Stimulated activated CD4-positive, alpha-beta T cell treated with anti-CD3 and anti-CD28 coated beads, Interleukin-15, amount 100 ng/mL, for 1 hour (primary cell): ENCODE measurements around the gene SHROOM1.

Experiments
- DNase-seq, 2 donors: peaks; one replicate each; pipeline ENCODE4 v3.0.0-alpha.2; 2020; ENCODE audit warnings: low read depth in 1 of 2, low spot score in 1 of 2

Gene SHROOM1

DNA sequence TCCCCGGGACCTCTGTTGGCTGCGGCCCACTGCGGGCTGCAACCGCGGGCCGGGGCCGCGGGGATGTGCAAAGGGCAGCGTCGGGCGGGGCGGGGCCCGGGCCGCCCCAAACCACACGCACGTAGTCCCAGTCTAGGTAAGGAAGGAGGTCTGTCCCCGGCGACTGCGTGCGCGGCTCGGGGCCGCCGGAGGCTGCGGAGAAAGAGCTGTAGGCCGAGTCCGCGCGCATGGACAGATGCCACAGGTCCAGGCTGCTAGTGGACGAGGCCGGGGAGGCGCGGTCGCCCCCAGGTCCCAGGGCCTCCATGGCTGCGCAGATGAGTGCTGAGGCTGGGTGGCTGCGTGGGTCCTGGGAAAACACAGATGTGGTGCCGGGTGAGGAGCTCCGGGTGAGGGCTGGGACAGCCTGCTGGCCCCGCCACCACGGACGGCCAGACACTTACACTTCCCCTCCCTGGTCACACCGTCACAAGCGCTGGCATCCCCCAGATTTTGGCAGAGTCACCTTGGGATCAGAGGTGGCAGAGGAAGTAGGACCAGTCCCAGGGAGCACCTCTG, 4.5 kb downstream of the SHROOM1 start:
- no peak for DNase-seq

- DNase-seq: no peak
Observed at GRCh38 chr5:132825033-132825833, 5.2 kb downstream of the SHROOM1 start.

GRCh38 chr5:132824426-132824825, 6.0 kb downstream of the SHROOM1 start:
- no peak for DNase-seq

GRCh38 chr5:132823481-132824050, 6.9 kb downstream of the SHROOM1 start:
- DNase-seq: no peak

- no peak for DNase-seq
Observed at GRCh38 chr5:132822650-132823480, 7.6 kb downstream of the SHROOM1 start.

- DNase-seq: no peak
Observed at GRCh38 chr5:132821791-132822190, 8.7 kb downstream of the SHROOM1 start.

GRCh38 chr5:132821350-132821749, 9.1 kb downstream of the SHROOM1 start:
- DNase-seq: no peak

- peak; percentile 74 to 79 for DNase-seq
Observed at GRCh38 chr5:132820162-132820754, 10.2 kb downstream of the SHROOM1 start.

DNA sequence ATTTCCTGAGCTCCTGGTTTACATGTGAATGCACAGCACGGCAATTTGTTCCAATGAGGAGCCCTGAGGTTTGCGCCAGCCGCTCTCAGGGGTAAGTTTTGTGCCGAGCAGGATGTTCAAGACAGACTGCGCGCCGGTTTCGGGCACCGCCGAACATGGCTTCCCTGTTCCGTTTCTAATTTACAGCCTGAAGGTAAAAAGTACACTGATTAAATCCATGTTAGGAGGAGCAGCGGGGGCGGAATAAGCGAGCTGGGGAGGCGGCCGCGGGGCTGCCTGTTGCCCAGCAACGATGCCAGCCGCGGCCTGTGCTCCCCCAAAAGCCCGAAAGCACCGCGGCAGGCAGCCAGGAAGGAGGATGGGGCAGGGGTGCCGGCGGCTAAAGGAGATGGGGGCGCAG, 11.0 kb downstream of the SHROOM1 start:
- DNase-seq: no peak

DNA sequence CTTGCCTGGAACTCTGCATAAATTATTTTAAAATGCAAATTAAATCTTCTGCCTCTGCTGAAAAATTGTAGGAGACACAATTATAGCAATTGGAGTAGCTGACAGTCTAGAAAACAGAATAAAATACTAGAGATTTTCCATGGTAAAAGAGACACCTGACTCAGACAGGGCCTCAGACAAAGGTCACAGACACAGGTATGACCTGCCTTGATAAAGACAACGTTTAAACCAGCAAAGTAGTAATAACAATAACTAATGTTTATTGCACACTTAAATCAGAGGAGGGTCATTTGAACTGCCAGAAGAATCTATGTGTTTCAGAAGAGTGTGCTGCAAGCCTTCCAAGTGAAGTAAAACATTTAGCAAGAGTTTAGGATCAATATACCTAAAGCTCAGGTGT, 13.4 kb downstream of the SHROOM1 start:
- DNase-seq: no peak

GRCh38 chr5:132816554-132816953, 13.9 kb downstream of the SHROOM1 start:
- no peak for DNase-seq

GRCh38 chr5:132816083-132816482, 14.4 kb downstream of the SHROOM1 start:
- DNase-seq: no peak

DNA sequence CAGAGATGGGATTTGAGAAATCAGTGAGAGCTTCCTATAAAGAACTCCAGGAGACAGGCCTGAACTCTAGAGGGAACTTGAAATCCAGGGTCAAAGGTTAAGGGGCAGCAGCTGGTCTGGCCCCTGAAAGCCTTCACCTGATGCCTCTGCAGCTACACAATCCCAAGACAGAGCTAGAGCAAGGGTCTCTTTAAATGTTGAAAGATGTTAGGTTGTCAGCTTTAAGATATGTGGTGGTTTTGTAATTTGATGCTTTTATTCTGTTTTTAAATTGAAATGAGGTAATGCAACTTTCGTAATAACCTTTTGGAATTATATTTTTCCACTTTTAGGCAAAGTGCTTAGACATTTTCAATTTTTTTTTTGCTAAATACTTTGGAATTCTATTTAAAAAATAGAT, 15.0 kb downstream of the SHROOM1 start:
- DNase-seq: no peak

GRCh38 chr5:132814503-132815294, 15.7 kb downstream of the SHROOM1 start:
- DNase-seq: no peak

GRCh38 chr5:132813599-132814502, 16.6 kb downstream of the SHROOM1 start:
- DNase-seq: peak in 1 of 2 donors; percentile 16

DNA sequence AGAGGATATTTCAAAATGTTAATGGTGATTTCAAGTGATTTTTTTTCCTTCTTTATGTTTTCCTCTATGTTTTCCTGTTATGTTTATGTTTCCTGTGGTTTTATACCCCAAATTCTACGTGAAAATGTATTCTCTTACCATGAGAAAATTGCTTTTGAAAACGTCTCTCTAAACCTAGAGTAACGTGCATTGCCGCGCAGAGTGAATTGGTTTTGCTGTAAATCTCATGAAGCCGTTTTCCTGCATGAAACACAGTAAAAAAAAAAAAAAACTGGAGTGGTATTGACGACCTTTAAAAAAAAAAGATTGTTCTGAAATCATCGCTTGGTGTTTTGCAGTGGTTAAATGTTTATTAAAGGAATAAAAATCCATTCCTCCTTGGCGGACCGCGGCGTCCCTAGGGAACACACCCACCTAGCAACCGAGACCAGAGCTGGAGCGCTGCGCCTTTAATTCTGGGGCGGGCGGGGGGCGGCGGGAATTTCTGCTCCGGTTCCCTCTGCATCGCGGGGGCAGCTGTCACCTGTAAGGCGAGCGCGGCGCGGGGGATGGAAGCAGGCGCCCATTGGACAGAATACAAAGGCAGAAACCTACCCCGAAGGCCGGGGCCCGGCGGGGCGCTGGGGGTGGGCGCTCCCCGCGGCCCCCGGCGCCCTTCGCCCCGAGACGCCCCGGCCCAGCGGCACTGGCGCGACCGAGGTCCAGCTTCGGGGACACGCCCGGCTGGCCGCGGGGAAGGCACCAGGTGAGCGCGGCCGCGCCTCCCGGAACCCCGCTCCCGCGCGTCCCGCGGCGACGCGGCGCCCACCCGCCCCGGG, 17.5 kb downstream of the SHROOM1 start, which contains the start of gene SOWAHA:
TSS of gene SOWAHA (plus strand) at position 522 of the 818 bp plus-strand sequence. CDS start 320 bp downstream, outside the sequence.
- no peak for DNase-seq

DNA sequence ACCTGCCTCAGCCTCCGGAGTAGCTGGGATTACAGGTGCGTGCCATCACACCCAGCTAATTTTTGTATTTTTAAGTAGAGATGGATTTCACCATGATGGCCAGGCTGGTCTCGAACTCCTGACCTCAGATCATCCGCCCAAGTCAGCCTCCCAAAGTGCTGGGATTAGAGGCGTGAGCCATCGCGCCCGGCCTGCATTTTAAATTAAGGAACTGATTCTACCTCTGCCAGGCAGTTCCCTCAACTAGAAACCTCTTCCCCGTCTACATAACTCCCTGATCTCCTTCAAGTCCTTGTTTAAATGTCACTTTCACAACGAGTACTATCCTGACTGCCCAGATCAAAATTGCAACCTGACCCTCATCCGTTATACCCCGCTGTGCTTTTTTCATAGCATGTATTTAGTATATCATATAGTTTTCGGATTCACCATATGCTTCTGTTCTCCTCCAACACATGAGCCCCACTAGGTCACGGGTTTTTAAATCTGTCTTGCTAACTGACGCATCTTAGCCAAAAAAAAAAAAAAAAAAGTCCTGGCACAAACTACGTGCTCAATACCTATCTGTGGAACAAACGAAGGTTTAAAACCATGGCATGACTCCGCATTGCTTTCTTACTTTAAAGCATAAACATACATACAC, 18.2 kb downstream of the SHROOM1 start:
- DNase-seq: no peak

DNA sequence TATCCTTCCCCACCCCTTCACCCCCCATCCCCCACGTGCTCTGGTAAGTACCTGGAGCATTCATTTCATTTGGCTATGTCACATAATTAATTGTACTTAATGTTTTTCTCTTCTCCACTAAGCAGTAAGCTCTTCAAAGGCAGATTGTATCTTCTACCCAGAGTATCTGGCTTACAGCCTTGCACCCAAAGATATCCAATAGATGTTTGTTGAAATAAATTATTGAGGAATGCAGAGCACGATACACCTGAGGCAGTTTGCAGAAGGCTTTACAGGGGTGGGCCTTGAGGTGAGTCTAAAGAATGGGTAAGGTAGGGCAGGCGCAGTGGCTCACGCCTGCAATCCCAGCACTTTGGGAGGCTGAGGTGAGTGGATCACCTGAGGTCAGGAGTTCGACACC, 19.8 kb downstream of the SHROOM1 start:
- no peak for DNase-seq
